Duodenal mucosa (tissue), 2 donors: ENCODE results near the gene KICS2.

ENCODE experiments used
- H3K27ac ChIP-seq: one replicate; pipeline ENCODE4 v1.7.0; 2013; ENCODE audit warnings: low read depth, low read length
- H3K27me3 ChIP-seq, 2 donors: one replicate each; pipeline ENCODE4 v1.7.0; 2013; ENCODE audit warnings: low read length in 2 of 2, control low read depth in 1 of 2; ENCODE audit not compliant: insufficient read depth in 2 of 2, control insufficient read depth in 1 of 2
- H3K36me3 ChIP-seq, 2 donors: one replicate each; pipeline ENCODE4 v1.7.0; 2013; ENCODE audit warnings: low read length in 2 of 2, control low read depth in 1 of 2; ENCODE audit not compliant: insufficient read depth in 2 of 2, control insufficient read depth in 1 of 2
- H3K4me1 ChIP-seq, 2 donors: one replicate each; pipeline ENCODE4 v1.7.0; 2013; ENCODE audit warnings: low read length in 2 of 2, control low read depth in 1 of 2; ENCODE audit not compliant: insufficient read depth in 2 of 2, control insufficient read depth in 1 of 2
- H3K4me3 ChIP-seq, 2 donors: one replicate each; pipeline ENCODE4 v1.7.0; 2013; ENCODE audit warnings: low read length in 2 of 2, low read depth in 1 of 2
- H3K9ac ChIP-seq, 2 donors: one replicate each; pipeline ENCODE4 v1.7.0; 2013; ENCODE audit warnings: low read length in 2 of 2, low read depth in 1 of 2
- H3K9me3 ChIP-seq, 2 donors: one replicate each; pipeline ENCODE4 v1.7.0; 2013; ENCODE audit warnings: low read length in 2 of 2, control low read depth in 1 of 2; ENCODE audit not compliant: control insufficient read depth in 1 of 2

KICS2 gene

GRCh38 chr12:64222009-64222765, at the start of gene KICS2:
KICS2 (minus strand) TSS chr12:64222296; CDS start chr12:64222237, 59 bp downstream.
- peaks cover 0 to 16% of the 10 kb centered on the region in 2 donors for H3K4me1 ChIP-seq
- H3K27ac ChIP-seq, result peak within 1 kb of the TSS; percentile 82
- peak within 1 kb of the TSS; percentile 72 to 87 for H3K9ac ChIP-seq
- H3K27me3 ChIP-seq, result no peaks in the 10 kb centered on the region
- no peaks in the 10 kb centered on the region for H3K9me3 ChIP-seq
- H3K4me3 ChIP-seq, result peak within 1 kb of the TSS; percentile 83 to 93
- no peaks in the 10 kb centered on the region for H3K36me3 ChIP-seq

DNA sequence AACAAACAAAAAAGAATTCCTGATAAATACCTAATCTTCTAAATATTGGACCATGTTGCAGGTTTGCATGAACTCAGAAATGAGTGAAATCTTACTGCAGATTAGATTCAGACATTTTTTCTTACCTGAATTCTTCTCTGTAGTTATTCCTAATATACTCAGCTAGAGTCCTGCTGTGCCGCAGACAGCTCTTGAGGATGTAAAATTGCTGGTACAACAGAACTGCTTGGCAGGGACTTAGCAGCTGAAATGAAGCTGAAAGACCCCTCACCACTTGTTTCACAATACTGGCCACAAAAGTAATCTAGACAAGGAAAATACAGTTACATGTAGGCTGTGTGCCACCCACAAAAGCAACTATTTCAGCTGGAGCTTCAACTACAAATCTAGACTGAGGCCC, 48.3 kb upstream of the KICS2 start:
- no peaks in the 10 kb centered on the region for H3K36me3 ChIP-seq
- no peaks in the 10 kb centered on the region for H3K9me3 ChIP-seq
- no peak overlapping the region for H3K4me3 ChIP-seq
- no peaks in the 10 kb centered on the region for H3K27me3 ChIP-seq
- H3K4me1 ChIP-seq, result no peaks in the 10 kb centered on the region
- H3K9ac ChIP-seq, result no peak overlapping the region
- no peak overlapping the region for H3K27ac ChIP-seq

- Histone ChIP-seq H3K27ac (no peak overlapping the region), H3K36me3 (no peaks in the 10 kb centered on the region), H3K9me3 (no peaks in the 10 kb centered on the region), H3K9ac (no peak overlapping the region), H3K27me3 (no peaks in the 10 kb centered on the region), H3K4me3 (no peak overlapping the region), H3K4me1 (no peaks in the 10 kb centered on the region)
Observed at GRCh38 chr12:64269161-64269560, 47.1 kb upstream of the KICS2 start.

- Histone ChIP-seq H3K9me3 (no peaks in the 10 kb centered on the region), H3K4me3 (no peak overlapping the region), H3K36me3 (no peaks in the 10 kb centered on the region), H3K9ac (no peak overlapping the region), H3K27me3 (no peaks in the 10 kb centered on the region), H3K4me1 (no peaks in the 10 kb centered on the region), H3K27ac (no peak overlapping the region)
Observed at GRCh38 chr12:64268409-64268808, 46.3 kb upstream of the KICS2 start.

- H3K36me3 ChIP-seq, result no peaks in the 10 kb centered on the region
- no peaks in the 10 kb centered on the region for H3K9me3 ChIP-seq
- H3K9ac ChIP-seq, result no peak overlapping the region
- no peak overlapping the region for H3K27ac ChIP-seq
- H3K27me3 ChIP-seq, result no peaks in the 10 kb centered on the region
- H3K4me1 ChIP-seq, result no peaks in the 10 kb centered on the region
- H3K4me3 ChIP-seq, result no peak overlapping the region
Observed at GRCh38 chr12:64265839-64266238, 43.7 kb upstream of the KICS2 start.

DNA sequence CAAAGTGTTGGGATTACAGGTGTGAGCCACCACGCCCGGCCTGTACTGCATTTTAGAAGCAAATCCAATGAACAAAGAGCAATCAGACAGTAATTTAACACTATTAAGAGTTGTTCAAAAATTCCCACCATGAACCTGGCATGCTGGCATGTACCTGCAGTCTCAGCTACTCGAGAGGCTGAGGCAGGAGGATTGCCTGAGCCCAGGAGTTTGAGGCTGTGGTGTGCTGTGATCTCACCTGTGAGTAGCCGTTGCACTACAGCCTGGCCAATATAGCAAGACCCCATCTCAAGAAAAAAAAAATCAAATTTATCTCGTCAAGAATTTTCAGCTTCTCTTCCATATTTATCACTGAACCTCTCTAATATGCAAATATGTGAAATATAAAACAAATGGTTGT, 39.7 kb upstream of the KICS2 start:
- Histone ChIP-seq H3K9ac (no peak overlapping the region), H3K4me1 (no peaks in the 10 kb centered on the region), H3K4me3 (no peak overlapping the region), H3K9me3 (no peaks in the 10 kb centered on the region), H3K27me3 (no peaks in the 10 kb centered on the region), H3K27ac (no peak overlapping the region), H3K36me3 (no peaks in the 10 kb centered on the region)

- Histone ChIP-seq H3K27ac (no peak overlapping the region), H3K4me1 (no peaks in the 10 kb centered on the region), H3K9me3 (no peaks in the 10 kb centered on the region), H3K4me3 (no peak overlapping the region), H3K27me3 (no peaks in the 10 kb centered on the region), H3K9ac (no peak overlapping the region), H3K36me3 (no peaks in the 10 kb centered on the region)
Observed at GRCh38 chr12:64258576-64258975, 36.5 kb upstream of the KICS2 start.

- H3K9me3 ChIP-seq, result no peaks in the 10 kb centered on the region
- no peaks in the 10 kb centered on the region for H3K4me1 ChIP-seq
- no peak overlapping the region for H3K27ac ChIP-seq
- H3K27me3 ChIP-seq, result no peaks in the 10 kb centered on the region
- no peak overlapping the region for H3K9ac ChIP-seq
- no peak overlapping the region for H3K4me3 ChIP-seq
- H3K36me3 ChIP-seq, result no peaks in the 10 kb centered on the region
Observed at GRCh38 chr12:64256166-64256800, 34.2 kb upstream of the KICS2 start.

GRCh38 chr12:64255249-64255648, 33.2 kb upstream of the KICS2 start:
- Histone ChIP-seq H3K27me3 (no peaks in the 10 kb centered on the region), H3K36me3 (no peaks in the 10 kb centered on the region), H3K9ac (no peak overlapping the region), H3K9me3 (no peaks in the 10 kb centered on the region), H3K27ac (no peak overlapping the region), H3K4me1 (no peaks in the 10 kb centered on the region), H3K4me3 (no peak overlapping the region)

DNA sequence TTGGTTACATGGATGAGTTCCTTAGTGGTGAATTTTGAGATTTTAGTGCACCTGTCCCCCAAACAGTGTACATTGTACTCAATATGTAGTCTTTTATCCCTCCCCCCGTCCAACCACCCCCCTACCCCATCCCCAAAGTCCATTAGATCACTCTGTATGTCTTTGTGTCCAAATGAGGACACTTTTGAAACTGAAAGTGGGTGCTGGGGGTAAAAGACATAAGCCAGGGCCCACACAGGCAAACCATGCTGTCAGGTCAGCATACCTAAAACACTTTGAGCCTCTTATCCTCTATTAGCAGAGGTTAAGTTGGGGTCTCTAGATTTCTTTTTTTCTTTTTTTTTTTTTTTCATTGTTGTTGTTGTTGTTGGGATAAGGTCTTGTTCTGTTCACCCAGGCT, 31.3 kb upstream of the KICS2 start:
- Histone ChIP-seq H3K9ac (no peak overlapping the region), H3K27ac (no peak overlapping the region), H3K4me3 (no peak overlapping the region)

More for the DNA sequence above, 31.3 kb upstream of the KICS2 start:
- Histone ChIP-seq H3K4me1 (no peaks in the 10 kb centered on the region), H3K27me3 (no peaks in the 10 kb centered on the region), H3K36me3 (no peaks in the 10 kb centered on the region), H3K9me3 (no peaks in the 10 kb centered on the region)
